ENCODE data around the gene AXL.
A peak's percentile ranks its signal among the peaks of the same experiment; 100 is the strongest.
"Not testable (repeated sequence)": the region's sequence is repeated elsewhere in the genome, so short reads cannot be mapped to it uniquely, and the experiment has no call there.

AXL gene

GRCh38 chr19:41276231-41276630 lies 57.2 kb downstream of the AXL start:
- no peak for DNase-seq (ENCODE audit: low read depth in 2 of 2)

- DNase-seq (ENCODE audit: low read depth in 2 of 2): no peak
Observed at GRCh38 chr19:41278478-41278877, 59.5 kb downstream of the AXL start.

GRCh38 chr19:41288673-41289530 lies 69.9 kb downstream of the AXL start:
- no peak for DNase-seq (ENCODE audit: low read depth in 2 of 2)

GRCh38 chr19:41289814-41290213 lies 70.8 kb downstream of the AXL start:
- not testable (repeated sequence) for DNase-seq (ENCODE audit: low read depth in 2 of 2)

GRCh38 chr19:41294393-41294792 lies 75.4 kb downstream of the AXL start:
- DNase-seq (ENCODE audit: low read depth in 2 of 2): no peak

- DNase-seq (ENCODE audit: low read depth in 2 of 2): no peak
Observed at GRCh38 chr19:41295499-41295898, 76.5 kb downstream of the AXL start.

- no peak for DNase-seq (ENCODE audit: low read depth in 2 of 2)
Observed at GRCh38 chr19:41296433-41296871, 77.4 kb downstream of the AXL start.

- no peak for DNase-seq (ENCODE audit: low read depth in 2 of 2)
Observed at GRCh38 chr19:41297628-41298347, 78.8 kb downstream of the AXL start.

GRCh38 chr19:41298348-41298964 lies 79.4 kb downstream of the AXL start:
- peak in 1 of 2 donors; percentile 46 for DNase-seq (ENCODE audit: low read depth in 2 of 2)

GRCh38 chr19:41299046-41299754 lies 80.2 kb downstream of the AXL start:
- DNase-seq (ENCODE audit: low read depth in 2 of 2): no peak

- DNase-seq (ENCODE audit: low read depth in 2 of 2): no peak
Observed at GRCh38 chr19:41299755-41300089, 80.7 kb downstream of the AXL start.

- no peak for DNase-seq (ENCODE audit: low read depth in 2 of 2)
Observed at GRCh38 chr19:41300555-41300954, 81.5 kb downstream of the AXL start.

- peak; percentile 80 for DNase-seq (ENCODE audit: low read depth in 2 of 2)
Observed at GRCh38 chr19:41302624-41303351, 83.8 kb downstream of the AXL start.

- DNase-seq (ENCODE audit: low read depth in 2 of 2): no peak
Observed at GRCh38 chr19:41303954-41304353, 84.9 kb downstream of the AXL start.

- no peak for DNase-seq (ENCODE audit: low read depth in 2 of 2)
Observed at GRCh38 chr19:41304706-41305483, 85.9 kb downstream of the AXL start.

- no peak for DNase-seq (ENCODE audit: low read depth in 2 of 2)
Observed at GRCh38 chr19:41305927-41306793, 87.1 kb downstream of the AXL start.

GRCh38 chr19:41307090-41307875 lies 88.3 kb downstream of the AXL start:
- DNase-seq (ENCODE audit: low read depth in 2 of 2): no peak

- no peak for DNase-seq (ENCODE audit: low read depth in 2 of 2)
Observed at GRCh38 chr19:41307954-41308449, 89.0 kb downstream of the AXL start.

Measured in stimulated activated CD8-positive, alpha-beta memory T cell treated with anti-CD3 and anti-CD28 coated beads, Interleukin-15, amount 100 ng/mL, for 48 hours (primary cell).